T-helper 1 cell treated with Interleukin-12 subunit alpha and Interleukin-12 subunit beta and Interleukin-4 antibody, amounts not matched to agents 30 μg/mL and 1 μg/mL, for 36 hours (primary cell): ENCODE data around the gene TUB.

ENCODE experiments used
- H3K27ac Mint-ChIP-seq: one replicate; pipeline ENCODE4 v1.8.0; 2021; ENCODE audit warnings: mild to moderate bottlenecking, mixed read lengths
- H3K27me3 Mint-ChIP-seq: one replicate; pipeline ENCODE4 v1.8.0; 2021; ENCODE audit warnings: low read depth, mixed read lengths
- H3K36me3 Mint-ChIP-seq: one replicate; pipeline ENCODE4 v1.8.0; 2021; ENCODE audit warnings: low read depth, mixed read lengths
- H3K4me1 Mint-ChIP-seq: one replicate; pipeline ENCODE4 v1.8.0; 2021; ENCODE audit warnings: low read depth, mixed read lengths
- H3K4me3 Mint-ChIP-seq: one replicate; pipeline ENCODE4 v1.8.0; 2021; ENCODE audit warnings: mild to moderate bottlenecking, moderate library complexity, mixed read lengths
- H3K9me3 Mint-ChIP-seq: one replicate; pipeline ENCODE4 v1.8.0; 2021; ENCODE audit warnings: mixed read lengths

The TUB gene

GRCh38 chr11:8060146-8060719, 20.8 kb upstream of the TUB start:
- no peak overlapping the region for H3K4me3 Mint-ChIP-seq
- H3K27ac Mint-ChIP-seq = no peak overlapping the region
- H3K9me3 Mint-ChIP-seq = no peaks in the 10 kb centered on the region

GRCh38 chr11:8060801-8061554, 20.0 kb upstream of the TUB start:
- no peak overlapping the region for H3K4me3 Mint-ChIP-seq

More at GRCh38 chr11:8060146-8060719, 20.8 kb upstream of the TUB start:
- Mint-ChIP-seq H3K27me3 (no peaks in the 10 kb centered on the region), H3K36me3 (no peaks in the 10 kb centered on the region), H3K4me1 (no peaks in the 10 kb centered on the region)

DNA sequence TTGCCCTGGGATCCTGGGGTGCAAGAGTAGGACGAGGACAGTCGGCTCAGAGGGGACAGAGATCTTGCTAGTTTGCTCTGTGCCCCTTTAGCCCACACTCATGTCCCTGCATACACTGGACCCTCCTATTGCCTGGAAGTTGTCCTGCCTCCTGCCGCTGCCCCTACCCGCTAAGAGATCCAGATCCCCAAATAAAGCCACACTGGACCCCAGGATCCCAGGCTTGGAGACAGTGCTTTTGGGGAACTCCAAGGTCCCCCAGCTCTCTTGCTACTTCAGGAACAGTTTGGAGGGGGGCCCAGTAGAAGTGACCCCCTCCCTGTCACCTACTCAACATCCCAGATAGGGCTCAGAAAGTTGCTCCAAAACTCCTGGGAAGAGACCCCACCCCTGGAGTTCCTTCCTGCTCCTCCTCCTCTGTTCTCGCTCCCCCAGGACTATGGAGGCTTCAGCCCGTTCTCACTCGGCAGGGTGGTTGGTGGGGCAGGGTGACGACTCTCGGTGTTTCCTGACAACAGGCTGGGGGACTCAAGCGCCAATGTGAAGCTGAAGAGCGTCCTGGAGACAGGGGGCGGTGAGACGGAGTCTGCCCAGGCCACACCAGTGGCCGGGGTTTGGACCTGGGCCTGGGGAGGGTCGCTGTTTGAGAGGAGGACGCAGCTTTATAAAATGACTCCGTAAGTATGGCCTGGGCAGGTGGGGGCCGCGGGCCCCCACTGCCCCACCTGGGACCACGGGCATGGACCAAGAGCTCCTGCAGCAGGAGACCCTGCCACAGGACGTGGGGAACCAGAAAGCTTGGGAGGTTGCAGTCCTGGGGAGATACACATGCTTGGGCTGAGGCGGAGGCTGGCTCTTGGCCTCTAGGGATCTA, 19.2 kb upstream of the TUB start:
- H3K27ac Mint-ChIP-seq = no peak overlapping the region
- no peaks in the 10 kb centered on the region for H3K4me1 Mint-ChIP-seq
- H3K9me3 Mint-ChIP-seq = no peaks in the 10 kb centered on the region
- H3K4me3 Mint-ChIP-seq = no peak overlapping the region
- H3K36me3 Mint-ChIP-seq = no peaks in the 10 kb centered on the region
- no peaks in the 10 kb centered on the region for H3K27me3 Mint-ChIP-seq

More at GRCh38 chr11:8060801-8061554, 20.0 kb upstream of the TUB start:
- H3K27ac Mint-ChIP-seq = no peak overlapping the region
- H3K4me1 Mint-ChIP-seq = no peaks in the 10 kb centered on the region
- H3K9me3 Mint-ChIP-seq = no peaks in the 10 kb centered on the region
- H3K36me3 Mint-ChIP-seq = no peaks in the 10 kb centered on the region
- no peaks in the 10 kb centered on the region for H3K27me3 Mint-ChIP-seq

DNA sequence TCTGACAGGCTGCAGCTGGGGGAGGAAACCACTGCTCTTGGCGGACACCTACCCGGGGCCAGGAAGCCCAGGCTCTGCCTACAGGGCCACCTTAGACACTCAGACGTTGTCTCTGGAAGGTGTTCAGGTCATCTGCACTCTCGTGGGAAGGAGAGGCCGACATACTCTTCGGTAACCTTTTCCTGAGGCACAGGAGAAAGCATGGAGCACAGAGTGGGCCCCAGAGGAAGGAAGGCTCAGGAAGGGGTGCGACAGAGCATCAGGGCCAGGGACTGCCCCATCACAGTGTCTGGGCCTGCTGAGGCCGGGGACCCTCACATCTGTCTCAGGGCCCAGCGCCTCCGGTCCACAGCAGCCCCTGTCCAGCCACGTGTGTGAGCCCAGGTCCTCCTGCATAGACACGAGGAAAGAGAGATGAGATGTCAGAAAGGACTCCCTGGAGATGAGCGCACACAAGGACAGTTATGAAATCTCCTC, 18.2 kb upstream of the TUB start:
- Mint-ChIP-seq H3K4me1 (no peaks in the 10 kb centered on the region), H3K36me3 (no peaks in the 10 kb centered on the region), H3K9me3 (no peaks in the 10 kb centered on the region), H3K27me3 (no peaks in the 10 kb centered on the region), H3K27ac (no peak overlapping the region), H3K4me3 (no peak overlapping the region)

GRCh38 chr11:8063324-8063723, 17.7 kb upstream of the TUB start:
- Mint-ChIP-seq H3K9me3 (no peaks in the 10 kb centered on the region), H3K36me3 (no peaks in the 10 kb centered on the region), H3K4me1 (no peaks in the 10 kb centered on the region), H3K27ac (no peak overlapping the region), H3K27me3 (no peaks in the 10 kb centered on the region), H3K4me3 (no peak overlapping the region)

DNA sequence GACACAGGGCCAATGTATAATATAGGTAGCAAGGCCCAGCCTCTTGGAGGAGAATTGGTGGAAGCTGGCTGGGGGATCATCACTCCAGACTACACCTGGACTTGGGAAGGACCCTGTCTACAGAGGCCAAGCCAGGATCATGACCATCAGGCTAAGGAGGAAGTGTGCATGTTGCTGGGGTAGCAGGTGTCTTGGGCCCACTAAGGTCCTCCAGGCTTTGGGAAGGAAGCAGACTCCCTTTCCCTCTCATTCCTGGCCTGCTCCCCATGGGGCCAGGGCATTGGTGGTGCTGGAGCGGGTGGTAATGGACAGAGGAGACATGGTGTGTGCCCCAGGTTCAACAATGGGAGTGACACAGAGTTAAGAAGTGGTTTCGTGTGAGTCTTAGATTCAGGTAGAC, 16.0 kb upstream of the TUB start:
- Mint-ChIP-seq H3K27me3 (peaks cover 7% of the 10 kb centered on the region), H3K4me1 (no peaks in the 10 kb centered on the region), H3K27ac (no peak overlapping the region)

DNA sequence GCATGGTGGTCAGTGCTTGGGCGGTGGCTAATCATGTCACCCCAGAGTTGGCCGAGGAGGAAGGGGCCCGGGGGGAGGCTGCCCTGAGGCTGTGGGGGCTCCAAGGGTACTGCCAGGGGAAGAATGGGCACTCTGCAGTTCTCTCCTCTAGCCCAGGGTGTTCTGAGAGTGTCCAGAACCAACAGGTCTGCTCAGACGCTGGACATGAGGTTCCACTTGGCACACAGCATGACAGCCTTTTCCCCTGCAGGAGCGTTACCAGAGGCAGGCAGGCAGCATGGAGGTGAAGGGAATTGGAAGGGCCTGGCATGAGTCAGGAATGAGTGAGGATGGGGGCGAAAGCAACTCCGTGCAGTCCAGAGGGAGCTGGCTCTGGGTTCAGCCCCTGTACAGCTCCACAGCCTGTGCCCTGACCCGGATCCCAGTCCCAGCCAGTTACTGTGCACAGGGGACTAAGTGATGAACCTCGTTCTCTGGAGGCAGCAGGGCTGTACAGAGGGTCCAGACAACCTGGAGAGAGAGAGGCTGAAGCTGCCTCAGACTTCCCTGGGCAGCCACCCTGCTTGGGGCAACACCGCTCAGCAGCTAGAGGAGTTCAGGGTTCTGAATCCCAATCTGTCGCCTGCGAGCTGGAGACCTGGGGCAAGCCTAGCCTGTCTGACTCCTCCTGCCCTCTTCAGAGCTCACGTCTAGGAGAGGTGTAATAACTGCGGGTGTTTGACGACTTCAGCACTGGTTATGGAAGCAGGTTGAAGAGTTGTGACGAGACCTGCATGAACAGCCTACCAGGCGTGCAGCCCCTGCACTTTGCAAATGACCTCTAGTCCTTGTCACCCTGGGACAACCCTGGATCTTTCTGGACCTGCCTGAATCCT, 14.7 kb upstream of the TUB start:
- Mint-ChIP-seq H3K27me3 (peaks cover 12% of the 10 kb centered on the region), H3K9me3 (no peaks in the 10 kb centered on the region), H3K4me1 (no peaks in the 10 kb centered on the region), H3K4me3 (no peak overlapping the region), H3K36me3 (no peaks in the 10 kb centered on the region), H3K27ac (no peak overlapping the region)

More for the DNA sequence above, 16.0 kb upstream of the TUB start:
- no peaks in the 10 kb centered on the region for H3K36me3 Mint-ChIP-seq
- H3K4me3 Mint-ChIP-seq = no peak overlapping the region
- no peaks in the 10 kb centered on the region for H3K9me3 Mint-ChIP-seq

DNA sequence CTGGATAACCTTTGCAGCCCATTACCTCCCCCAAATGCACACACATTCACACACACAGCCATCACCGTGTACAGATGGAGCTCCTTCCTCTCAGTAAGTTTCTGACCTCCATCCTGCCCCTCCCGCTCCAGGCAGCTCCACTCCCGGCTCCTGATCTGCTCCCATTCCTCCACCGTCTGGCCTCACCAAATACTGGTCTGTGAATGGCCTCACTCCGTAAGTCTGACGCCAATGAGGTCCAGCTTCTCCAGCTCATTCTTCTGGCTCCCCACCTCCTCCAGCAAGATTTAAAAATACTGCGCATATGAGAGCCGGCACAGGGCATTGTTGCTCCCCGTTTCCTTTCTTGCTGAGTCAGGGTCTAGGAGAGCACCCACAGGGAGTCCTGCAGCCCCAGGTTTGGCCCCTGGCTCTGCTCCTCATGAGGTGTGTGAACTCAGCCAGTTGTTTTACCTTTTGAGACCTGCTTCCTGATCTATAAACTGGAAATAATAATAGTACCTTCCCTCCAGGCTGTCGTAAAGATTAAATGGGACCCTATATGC, 14.0 kb upstream of the TUB start:
- Mint-ChIP-seq H3K4me1 (no peaks in the 10 kb centered on the region), H3K27ac (no peak overlapping the region), H3K27me3 (peaks cover 17% of the 10 kb centered on the region), H3K9me3 (no peaks in the 10 kb centered on the region), H3K4me3 (no peak overlapping the region), H3K36me3 (no peaks in the 10 kb centered on the region)

DNA sequence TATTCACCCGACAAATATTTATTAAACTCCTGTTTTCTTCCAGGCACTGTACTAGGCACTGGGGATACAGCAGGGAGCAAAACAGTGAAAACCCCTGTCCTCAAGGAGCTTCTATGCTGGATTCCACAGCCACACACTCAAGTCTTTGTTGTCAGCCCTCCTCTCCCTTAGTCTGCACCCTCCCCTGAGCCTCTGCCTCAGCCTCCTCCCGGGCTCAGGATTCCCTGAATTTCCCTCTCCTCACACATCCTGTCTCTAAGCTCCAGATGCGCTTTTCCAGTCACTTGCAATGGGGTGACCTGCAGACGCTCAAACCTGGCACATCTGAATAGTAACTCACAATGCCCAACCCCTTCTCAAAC, 13.5 kb upstream of the TUB start:
- Mint-ChIP-seq H3K9me3 (no peaks in the 10 kb centered on the region), H3K4me3 (no peak overlapping the region), H3K36me3 (no peaks in the 10 kb centered on the region), H3K4me1 (no peaks in the 10 kb centered on the region), H3K27me3 (peaks cover 17% of the 10 kb centered on the region), H3K27ac (no peak overlapping the region)

GRCh38 chr11:8067929-8068575, 13.0 kb upstream of the TUB start:
- H3K27me3 Mint-ChIP-seq = peaks cover 17% of the 10 kb centered on the region
- H3K4me3 Mint-ChIP-seq = no peak overlapping the region
- H3K27ac Mint-ChIP-seq = no peak overlapping the region
- H3K9me3 Mint-ChIP-seq = no peaks in the 10 kb centered on the region
- no peaks in the 10 kb centered on the region for H3K4me1 Mint-ChIP-seq
- H3K36me3 Mint-ChIP-seq = no peaks in the 10 kb centered on the region

GRCh38 chr11:8068605-8069221, 12.3 kb upstream of the TUB start:
- Mint-ChIP-seq H3K9me3 (no peaks in the 10 kb centered on the region), H3K27ac (no peak overlapping the region), H3K36me3 (no peaks in the 10 kb centered on the region), H3K4me1 (no peaks in the 10 kb centered on the region), H3K27me3 (peaks cover 20% of the 10 kb centered on the region), H3K4me3 (no peak overlapping the region)

DNA sequence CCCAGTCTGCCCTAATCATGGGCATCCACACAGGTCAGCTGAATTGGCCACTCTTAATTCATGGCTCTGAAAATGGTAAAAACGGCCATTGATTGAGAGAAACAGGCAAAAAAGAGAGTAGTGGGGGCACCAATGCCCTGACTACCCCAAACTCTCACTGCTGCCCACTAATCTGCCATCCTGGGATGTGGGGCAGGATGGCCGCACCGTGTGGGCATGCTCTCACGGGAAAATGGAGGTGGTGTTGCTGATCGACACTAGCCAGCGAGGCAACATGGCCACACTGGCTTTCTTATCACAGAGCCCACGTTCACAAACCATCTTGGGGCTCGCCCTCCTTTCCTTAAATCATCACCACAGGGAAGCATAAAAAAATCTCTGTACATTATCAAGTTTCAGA, 11.2 kb upstream of the TUB start:
- no peaks in the 10 kb centered on the region for H3K9me3 Mint-ChIP-seq
- no peaks in the 10 kb centered on the region for H3K4me1 Mint-ChIP-seq
- H3K36me3 Mint-ChIP-seq = no peaks in the 10 kb centered on the region
- no peak overlapping the region for H3K27ac Mint-ChIP-seq
- peaks cover 26% of the 10 kb centered on the region for H3K27me3 Mint-ChIP-seq
- no peak overlapping the region for H3K4me3 Mint-ChIP-seq

GRCh38 chr11:8070417-8071115, 10.4 kb upstream of the TUB start:
- no peaks in the 10 kb centered on the region for H3K36me3 Mint-ChIP-seq
- no peak overlapping the region for H3K4me3 Mint-ChIP-seq
- no peaks in the 10 kb centered on the region for H3K4me1 Mint-ChIP-seq
- H3K9me3 Mint-ChIP-seq = no peaks in the 10 kb centered on the region
- no peak overlapping the region for H3K27ac Mint-ChIP-seq
- H3K27me3 Mint-ChIP-seq = peaks cover 26% of the 10 kb centered on the region
